GM19239 (cell line): ENCODE data around the gene KBTBD8.

Experiments used
- DNase-seq: peaks from one replicate; pipeline ENCODE4 v3.0.0; 2011; ENCODE audit warnings: low spot score; ENCODE audit not compliant: insufficient read length
- FAIRE-seq: peaks from 2 replicates; lab custom pipeline; 2011; peaks lifted over from hg19 to GRCh38; lab: Jason Lieb, UNC

Gene KBTBD8

GRCh38 chr3:67030785-67031740, 33.0 kb downstream of the KBTBD8 start:
- DNase-seq (no peak), FAIRE-seq (peak; percentile 62)

GRCh38 chr3:67031986-67032385, 33.9 kb downstream of the KBTBD8 start:
- DNase-seq, result no peak
- peak; percentile 56 for FAIRE-seq

GRCh38 chr3:67033079-67033478, 35.0 kb downstream of the KBTBD8 start:
- DNase-seq (no peak), FAIRE-seq (no peak)

GRCh38 chr3:67034371-67034770, 36.3 kb downstream of the KBTBD8 start:
- no peak for FAIRE-seq
- DNase-seq, result no peak

- FAIRE-seq (no peak), DNase-seq (no peak)
Measured at GRCh38 chr3:67037615-67038014, 39.5 kb downstream of the KBTBD8 start.

GRCh38 chr3:67044295-67044694, 46.2 kb downstream of the KBTBD8 start:
- DNase-seq (no peak), FAIRE-seq (no peak)

- DNase-seq (no peak), FAIRE-seq (no peak)
Measured at GRCh38 chr3:67044955-67045354, 46.8 kb downstream of the KBTBD8 start.

GRCh38 chr3:67045711-67046465, 47.8 kb downstream of the KBTBD8 start:
- FAIRE-seq (peak; percentile 11), DNase-seq (no peak)

GRCh38 chr3:67047051-67047450, 48.9 kb downstream of the KBTBD8 start:
- FAIRE-seq (no peak), DNase-seq (no peak)

GRCh38 chr3:67048067-67048714, 50.1 kb downstream of the KBTBD8 start:
- DNase-seq (peak; percentile 14), FAIRE-seq (no peak)

- DNase-seq, result no peak
- peak; percentile 82 for FAIRE-seq
Measured at GRCh38 chr3:67048715-67049074, 50.6 kb downstream of the KBTBD8 start.

GRCh38 chr3:67059443-67059842, 61.3 kb downstream of the KBTBD8 start:
- FAIRE-seq (no peak), DNase-seq (no peak)
